ENCODE data around the gene GRWD1.

The GRWD1 gene

GRCh38 chr19:48455908-48456562 is 10.3 kb downstream of the GRWD1 start:
- no peaks in the 10 kb centered on the region for H3K9me3 ChIP-seq (ENCODE audit: control insufficient read depth, insufficient read depth, low read depth, low read length)
- ChIA-PET CTCF (no interaction called here), POLR2A (no interaction called here)
- no peaks in the 10 kb centered on the region for H3K4me1 ChIP-seq (ENCODE audit: control insufficient read depth, insufficient read depth, low read length)
- TF ChIP-seq ZNF280C (tag by site-specific recombination; IDR thresholded peaks at IDR 0.05): no peak
- H3K4me3 ChIP-seq (ENCODE audit: low read depth, low read length): no peak overlapping the region
- H3K27ac ChIP-seq (ENCODE audit: extremely low read depth, low read depth, low read length): no peak overlapping the region
- H3K36me3 ChIP-seq (ENCODE audit: control insufficient read depth in 2 of 2, insufficient read depth in 1 of 2, low read length in 2 of 2): peaks cover 56 to 65% of the 10 kb centered on the region in 2 experiments

- no peak for TF ChIP-seq ZNF146 (tag by site-specific recombination; IDR thresholded peaks at IDR 0.05)
- peak; percentile 71; the same call in 1 of the 2 replicates for TF ChIP-seq ZNF121 (tag by site-specific recombination; IDR thresholded peaks at IDR 0.05)
- Histone ChIP-seq H3K9me3 (ENCODE audit: control insufficient read depth, insufficient read depth, low read depth, low read length) (no peaks in the 10 kb centered on the region), H3K27ac (ENCODE audit: extremely low read depth, low read depth, low read length) (no peak overlapping the region), H3K4me1 (ENCODE audit: control insufficient read depth, insufficient read depth, low read length) (no peaks in the 10 kb centered on the region), H3K4me3 (ENCODE audit: low read depth, low read length) (no peak overlapping the region), H3K36me3 (ENCODE audit: control insufficient read depth in 2 of 2, insufficient read depth in 1 of 2, low read length in 2 of 2) (peaks cover 54 to 59% of the 10 kb centered on the region in 2 experiments)
- CTCF ChIA-PET: interaction anchor here (0.5 to 0.6 kb wide), 2 partner anchors 121 to 385 kb away, joined by 3 to 4 read pairs; no protein-coding TSS in a partner anchor
- POLR2A ChIA-PET: interaction anchor here (0.6 to 1.1 kb wide), 2 partner anchors 23 to 36 kb away, joined by 3 to 5 read pairs; no protein-coding TSS in a partner anchor
Measured at GRCh38 chr19:48456864-48457263, 11.1 kb downstream of the GRWD1 start.

GRCh38 chr19:48458016-48458415 is 12.2 kb downstream of the GRWD1 start:
- Histone ChIP-seq H3K9me3 (ENCODE audit: control insufficient read depth, insufficient read depth, low read depth, low read length) (no peaks in the 10 kb centered on the region), H3K36me3 (ENCODE audit: control insufficient read depth in 2 of 2, insufficient read depth in 1 of 2, low read length in 2 of 2) (peaks cover 47 to 61% of the 10 kb centered on the region in 2 experiments), H3K27ac (ENCODE audit: extremely low read depth, low read depth, low read length) (no peak overlapping the region), H3K4me3 (ENCODE audit: low read depth, low read length) (no peak overlapping the region), H3K4me1 (ENCODE audit: control insufficient read depth, insufficient read depth, low read length) (no peaks in the 10 kb centered on the region)
- TF ChIP-seq TCF7L2 (IDR thresholded peaks at IDR 0.05; ENCODE audit: borderline replicate concordance, low read depth, low read length): no peak
- no peak for TF ChIP-seq ZNF510 (tag by site-specific recombination; IDR thresholded peaks at IDR 0.05; ENCODE audit: insufficient replicate concordance)
- TF ChIP-seq ZNF302 (tag by site-specific recombination; IDR thresholded peaks at IDR 0.05; ENCODE audit: low read depth): no peak
- TF ChIP-seq ZEB2 (tag by site-specific recombination; IDR thresholded peaks at IDR 0.05): no peak
- POLR2A ChIA-PET: interaction anchor here (1.1 kb wide), 1 partner anchor 22 kb away, joined by 5 read pairs; no protein-coding TSS in a partner anchor
- CTCF ChIA-PET: interaction anchor here (0.5 kb wide), 1 partner anchor 62 kb away, joined by 5 read pairs; no protein-coding TSS in a partner anchor

GRCh38 chr19:48461651-48461981 is 15.8 kb downstream of the GRWD1 start:
- H3K4me3 ChIP-seq (ENCODE audit: low read depth, low read length): no peak overlapping the region
- H3K4me1 ChIP-seq (ENCODE audit: control insufficient read depth, insufficient read depth, low read length): no peaks in the 10 kb centered on the region
- ChIA-PET POLR2A (interaction anchor here (0.6 to 1.3 kb wide), 5 partner anchors 9 to 99 kb away, joined by 3 to 4 read pairs (median 3); no protein-coding TSS in a partner anchor), CTCF (interaction anchor here (0.6 kb wide), 2 partner anchors 11 to 195 kb away, joined by 3 read pairs; no protein-coding TSS in a partner anchor)
- no peak overlapping the region for H3K27ac ChIP-seq (ENCODE audit: extremely low read depth, low read depth, low read length)
- TF ChIP-seq ZNF707 (tag by site-specific recombination; IDR thresholded peaks at IDR 0.05): no peak
- H3K36me3 ChIP-seq (ENCODE audit: control insufficient read depth in 2 of 2, insufficient read depth in 1 of 2, low read length in 2 of 2): peaks cover 27% of the 10 kb centered on the region in 2 experiments
- no peaks in the 10 kb centered on the region for H3K9me3 ChIP-seq (ENCODE audit: control insufficient read depth, insufficient read depth, low read depth, low read length)

- Histone ChIP-seq H3K27ac (ENCODE audit: extremely low read depth, low read depth, low read length) (no peak overlapping the region), H3K4me1 (ENCODE audit: control insufficient read depth, insufficient read depth, low read length) (no peaks in the 10 kb centered on the region), H3K36me3 (ENCODE audit: control insufficient read depth in 2 of 2, insufficient read depth in 1 of 2, low read length in 2 of 2) (peaks cover 22 to 23% of the 10 kb centered on the region in 2 experiments), H3K4me3 (ENCODE audit: low read depth, low read length) (no peak overlapping the region), H3K9me3 (ENCODE audit: control insufficient read depth, insufficient read depth, low read depth, low read length) (no peaks in the 10 kb centered on the region)
- CTCF ChIA-PET: interaction anchor here (0.6 to 1.3 kb wide), 2 partner anchors 28 to 195 kb away, joined by 3 read pairs; no protein-coding TSS in a partner anchor
- no peak for TF ChIP-seq ZEB2 (tag by site-specific recombination; IDR thresholded peaks at IDR 0.05)
- TF ChIP-seq ZNF76 (tag by site-specific recombination; IDR thresholded peaks at IDR 0.05; ENCODE audit: borderline replicate concordance, low read depth): peak; percentile 68
- no peak for TF ChIP-seq WT1 (tag by site-specific recombination; IDR thresholded peaks at IDR 0.05)
- POLR2A ChIA-PET: interaction anchor here (0.6 to 1.4 kb wide), 4 partner anchors 11 to 157 kb away, joined by 3 to 4 read pairs (median 3); partner anchors contain the start of gene RPL18
Measured at GRCh38 chr19:48461982-48462655, 16.3 kb downstream of the GRWD1 start.

All from HEK293 (cell line).